AG04450 (cell line): ENCODE data around the gene TTC39A. TPM values are rescaled to one million over a fixed set of nuclear protein-coding genes. Genes with fewer than 3 reads are reported as not detected.
A peak's percentile ranks its signal among the peaks of the same experiment; 100 is the strongest.

Experiments used
- CTCF ChIA-PET: fragments of 300-600, 350-600 bp; formaldehyde crosslinking; extraction: SDS; loops from one replicate; lab custom pipeline; 2022; ENCODE audit warnings: antibody characterized with exemption, inconsistent platforms; lab: Charles Lee
- POLR2A ChIA-PET: fragments of 350-600 bp; formaldehyde crosslinking; extraction: SDS; loops from one replicate; lab custom pipeline; 2021; ENCODE audit warnings: antibody characterized with exemption, inconsistent platforms; lab: Yijun Ruan, JAX
- DNase-seq: peaks from one replicate; pipeline ENCODE4 v3.0.0-alpha.2; 2011; ENCODE audit warnings: low read depth, low spot score
- H3K27ac ChIP-seq: one replicate; pipeline ENCODE4 v1.5.1; 2012; ENCODE audit warnings: low read depth, low read length, control low read depth
- H3K27me3 ChIP-seq: one replicate; pipeline ENCODE4 v1.6.0; 2012; ENCODE audit warnings: low read length; ENCODE audit not compliant: control insufficient read depth, insufficient read depth
- H3K4me3 ChIP-seq: 2 replicates; pipeline ENCODE4 v1.5.1; 2011; ENCODE audit warnings: mild to moderate bottlenecking, low read depth, low read length, control low read depth
- H3K9me3 ChIP-seq: 2 replicates; pipeline ENCODE4 v1.5.1; 2012; ENCODE audit warnings: low read length; ENCODE audit not compliant: control insufficient read depth, insufficient read depth
- polyA plus RNA-seq: library from polyadenylated mRNA; depleted of rRNA; stranded (reverse); fragments of >200 nt; gene quantifications from 2 replicates; pipeline ENCODE4 v1.2.3, GENCODE V29; 2011
- TF ChIP-seq, protein P1 (sequence below): IDR thresholded peaks from 2 replicates; pipeline ENCODE4 v1.5.1; 2011; ENCODE audit warnings: low read depth, low read length, control low read depth, inconsistent platforms

The TTC39A gene
- polyA plus RNA-seq, 1 experiment: 0.21 TPM

GRCh38 chr1:51297401-51298321, 32.7 kb downstream of the TTC39A start:
- POLR2A ChIA-PET: no interaction called here
- Histone ChIP-seq H3K27me3 (no peaks in the 10 kb centered on the region), H3K27ac (no peak overlapping the region), H3K9me3 (peaks cover 4% of the 10 kb centered on the region; the same call in 1 of the 2 replicates), H3K4me3 (no peak overlapping the region)
- TF ChIP-seq, protein P1, sequence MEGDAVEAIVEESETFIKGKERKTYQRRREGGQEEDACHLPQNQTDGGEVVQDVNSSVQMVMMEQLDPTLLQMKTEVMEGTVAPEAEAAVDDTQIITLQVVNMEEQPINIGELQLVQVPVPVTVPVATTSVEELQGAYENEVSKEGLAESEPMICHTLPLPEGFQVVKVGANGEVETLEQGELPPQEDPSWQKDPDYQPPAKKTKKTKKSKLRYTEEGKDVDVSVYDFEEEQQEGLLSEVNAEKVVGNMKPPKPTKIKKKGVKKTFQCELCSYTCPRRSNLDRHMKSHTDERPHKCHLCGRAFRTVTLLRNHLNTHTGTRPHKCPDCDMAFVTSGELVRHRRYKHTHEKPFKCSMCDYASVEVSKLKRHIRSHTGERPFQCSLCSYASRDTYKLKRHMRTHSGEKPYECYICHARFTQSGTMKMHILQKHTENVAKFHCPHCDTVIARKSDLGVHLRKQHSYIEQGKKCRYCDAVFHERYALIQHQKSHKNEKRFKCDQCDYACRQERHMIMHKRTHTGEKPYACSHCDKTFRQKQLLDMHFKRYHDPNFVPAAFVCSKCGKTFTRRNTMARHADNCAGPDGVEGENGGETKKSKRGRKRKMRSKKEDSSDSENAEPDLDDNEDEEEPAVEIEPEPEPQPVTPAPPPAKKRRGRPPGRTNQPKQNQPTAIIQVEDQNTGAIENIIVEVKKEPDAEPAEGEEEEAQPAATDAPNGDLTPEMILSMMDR: no peak
- DNase-seq: no peak
- CTCF ChIA-PET: interaction anchor here (0.5 to 3.2 kb wide), 30 partner anchors 9 to 855 kb away, joined by 3 to 33 read pairs (median 4); no protein-coding TSS in a partner anchor

GRCh38 chr1:51296383-51297357, 33.7 kb downstream of the TTC39A start:
- Histone ChIP-seq H3K9me3 (peaks cover 4% of the 10 kb centered on the region; the same call in 1 of the 2 replicates), H3K4me3 (no peak overlapping the region), H3K27ac (no peak overlapping the region), H3K27me3 (no peaks in the 10 kb centered on the region)
- TF ChIP-seq, protein P1: peak; percentile 97
- DNase-seq: peak; percentile 32
- POLR2A ChIA-PET: interaction anchor here (0.7 kb wide), 1 partner anchor 124 kb away, joined by 3 read pairs; no protein-coding TSS in a partner anchor
- CTCF ChIA-PET: interaction anchor here (0.5 to 3.2 kb wide), 40 partner anchors 10 to 854 kb away, joined by 3 to 33 read pairs (median 4); no protein-coding TSS in a partner anchor

DNA sequence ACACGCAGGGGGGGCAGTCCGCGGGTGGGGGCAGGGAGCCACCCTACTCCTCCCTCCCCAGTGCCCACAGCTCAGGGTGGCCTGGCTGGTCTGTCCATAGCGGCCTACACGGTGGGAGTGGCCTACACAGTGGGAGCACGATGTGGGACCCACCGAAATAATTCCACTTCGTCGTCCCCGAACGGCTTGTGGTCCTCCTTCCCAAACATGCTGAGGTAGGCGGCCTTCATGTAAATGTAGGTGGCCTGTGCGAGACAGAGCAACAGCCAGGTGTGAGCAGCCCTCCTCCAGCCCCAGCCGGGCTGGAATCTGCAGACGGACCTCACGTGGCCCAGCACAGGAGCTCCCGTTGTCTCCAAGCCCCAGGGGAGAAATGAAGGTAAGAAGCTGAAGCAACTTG, 34.4 kb downstream of the TTC39A start:
- H3K9me3 ChIP-seq: peaks cover 4% of the 10 kb centered on the region; the same call in 1 of the 2 replicates
- POLR2A ChIA-PET: no interaction called here
- TF ChIP-seq, protein P1: no peak
- no peaks in the 10 kb centered on the region for H3K27me3 ChIP-seq
- CTCF ChIA-PET: interaction anchor here (0.7 to 3.2 kb wide), 22 partner anchors 9 to 521 kb away, joined by 3 to 33 read pairs (median 5); no protein-coding TSS in a partner anchor
- H3K4me3 ChIP-seq: no peak overlapping the region
- DNase-seq: no peak
- H3K27ac ChIP-seq: no peak overlapping the region

DNA sequence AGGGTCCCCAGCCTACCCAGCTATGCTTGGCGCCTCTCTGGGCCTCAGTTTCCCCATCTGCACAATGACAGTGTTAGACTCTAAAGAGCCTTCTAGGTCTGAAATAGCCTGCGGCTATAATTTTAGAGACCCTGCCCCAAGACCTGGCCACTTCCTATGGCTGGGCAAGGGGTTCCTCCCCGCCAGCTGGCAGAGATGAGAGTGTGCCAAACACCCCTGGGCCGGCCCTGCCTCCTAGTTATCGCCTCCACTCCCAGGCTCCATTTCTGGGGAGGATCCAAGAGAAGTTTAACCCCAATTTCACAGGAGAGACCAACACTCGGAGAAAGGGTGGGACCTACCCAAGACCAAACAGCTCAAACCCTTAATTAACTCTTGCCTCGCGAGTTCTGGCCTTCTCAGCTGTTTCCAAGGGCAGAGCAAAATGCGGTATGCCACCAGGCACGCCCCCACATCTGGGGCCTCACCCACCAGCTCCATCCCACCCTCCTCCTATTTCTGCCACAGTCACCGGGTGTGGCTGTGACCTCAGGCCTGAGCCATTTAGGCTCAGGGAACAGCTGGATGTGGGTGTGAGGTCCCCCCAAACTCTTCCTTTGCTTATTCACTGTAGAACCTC, 35.7 kb downstream of the TTC39A start:
- DNase-seq: no peak
- ChIA-PET POLR2A (no interaction called here), CTCF (interaction anchor here (1.2 to 3.2 kb wide), 4 partner anchors 11 to 520 kb away, joined by 3 to 26 read pairs (median 10); no protein-coding TSS in a partner anchor)
- H3K4me3 ChIP-seq: no peak overlapping the region
- H3K27me3 ChIP-seq: no peaks in the 10 kb centered on the region
- TF ChIP-seq, protein P1: no peak
- peaks cover 4% of the 10 kb centered on the region; the same call in 1 of the 2 replicates for H3K9me3 ChIP-seq
- H3K27ac ChIP-seq: no peak overlapping the region
